Heart left ventricle (tissue), 13 donors: ENCODE data around the gene CLMP.

ENCODE experiments used
- POLR2A ChIP-seq, 2 donors: fragments of 450-650 bp; IDR thresholded peaks; one replicate each; pipeline ENCODE4 v1.6.1; 2017; ENCODE audit warnings: antibody characterized with exemption in 2 of 2, mild to moderate bottlenecking in 2 of 2, moderate library complexity in 2 of 2
- TF ChIP-seq, protein P1 (sequence below), 12 donors: fragments of 200-600 bp; sonication (generic) in 4 of 12; IDR thresholded peaks; one replicate each; pipeline versions ENCODE4 v1.5.0 to v1.8.0; 2018 to 2022; ENCODE audit warnings: antibody characterized with exemption in 12 of 12, mild to moderate bottlenecking in 5 of 12
- donor health status: ischemic (EF 13 %, LVEDD 7.1; RV severe dilation, severe dysfunction).
- donor health status: DM: no; HTN: yes; CAD: no.
- donor health status: DM: no; HTN: no; CAD: no.
- donor health status: ischemic (EF 25% LVEDD 6.9; RV normal size, moderate dysfunction).
- donor health status: ischemic (EF 25% LVEDD 5.7; RV mildly dilated, moderate dysfunction).
- donor health status: ischemic (EF 35%, LVEDD 5.7; RV mildly dilated, moderate dysfunction).
- donor health status: nonischemic (EF 11% LVEDD 7.7; RV severe dilation, severe dysfunction).
- donor health status: DM: yes; HTN: yes; CAD: no.
- donor health status: PGD.
- donor health status: ischemic (EF 29% LVEDD 5.4; RV normal size, mild dysfunction).
- donor health status: nonischemic (EF 23%, LVEDD 6.1; RV moderate dilation, normal function).

DNA sequence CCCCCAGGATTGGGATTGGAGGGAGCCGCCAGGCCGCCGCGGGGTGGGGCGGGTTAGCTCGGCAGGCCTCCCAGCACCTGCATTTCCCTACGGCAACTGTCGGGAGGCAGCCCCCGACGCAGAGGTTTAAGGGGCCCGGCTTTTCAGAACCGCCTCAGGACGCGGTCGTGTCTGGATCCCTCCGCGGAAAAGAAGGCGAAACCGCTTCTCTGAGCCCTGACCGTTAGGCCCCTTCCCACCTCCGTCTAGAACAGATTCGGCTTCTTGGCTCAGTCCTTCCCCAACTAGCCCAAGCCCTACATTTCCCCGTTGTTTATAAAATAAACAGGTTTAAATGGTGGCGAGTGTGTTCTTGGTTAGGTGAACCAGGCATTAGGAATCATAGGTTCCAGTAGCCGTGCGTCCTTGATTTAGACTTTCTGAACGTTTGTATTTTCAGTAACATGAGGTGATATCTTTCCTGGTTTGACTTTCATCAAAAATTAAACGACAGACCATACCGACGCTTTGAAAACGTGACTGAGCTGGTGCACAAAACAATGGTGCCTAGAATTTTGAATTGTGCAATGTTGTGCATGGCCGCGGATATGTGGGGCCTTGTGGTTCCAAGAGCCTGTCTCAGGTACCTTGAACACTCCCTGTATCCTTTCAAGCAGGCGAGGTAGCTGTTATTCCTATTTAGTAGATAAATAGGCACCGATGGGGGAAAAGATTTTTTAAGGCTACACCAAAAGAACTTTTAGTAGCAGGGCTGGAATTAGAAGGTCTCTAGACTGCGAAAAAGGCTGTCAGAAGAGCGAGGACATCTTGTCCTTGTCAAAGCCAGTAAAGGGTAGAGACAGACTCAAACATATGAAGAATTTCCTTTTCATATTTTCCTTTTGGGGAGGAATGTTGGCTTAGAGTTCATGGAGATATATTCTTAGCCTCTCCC lies 131.9 kb downstream of the CLMP start:
- TF ChIP-seq, protein P1, sequence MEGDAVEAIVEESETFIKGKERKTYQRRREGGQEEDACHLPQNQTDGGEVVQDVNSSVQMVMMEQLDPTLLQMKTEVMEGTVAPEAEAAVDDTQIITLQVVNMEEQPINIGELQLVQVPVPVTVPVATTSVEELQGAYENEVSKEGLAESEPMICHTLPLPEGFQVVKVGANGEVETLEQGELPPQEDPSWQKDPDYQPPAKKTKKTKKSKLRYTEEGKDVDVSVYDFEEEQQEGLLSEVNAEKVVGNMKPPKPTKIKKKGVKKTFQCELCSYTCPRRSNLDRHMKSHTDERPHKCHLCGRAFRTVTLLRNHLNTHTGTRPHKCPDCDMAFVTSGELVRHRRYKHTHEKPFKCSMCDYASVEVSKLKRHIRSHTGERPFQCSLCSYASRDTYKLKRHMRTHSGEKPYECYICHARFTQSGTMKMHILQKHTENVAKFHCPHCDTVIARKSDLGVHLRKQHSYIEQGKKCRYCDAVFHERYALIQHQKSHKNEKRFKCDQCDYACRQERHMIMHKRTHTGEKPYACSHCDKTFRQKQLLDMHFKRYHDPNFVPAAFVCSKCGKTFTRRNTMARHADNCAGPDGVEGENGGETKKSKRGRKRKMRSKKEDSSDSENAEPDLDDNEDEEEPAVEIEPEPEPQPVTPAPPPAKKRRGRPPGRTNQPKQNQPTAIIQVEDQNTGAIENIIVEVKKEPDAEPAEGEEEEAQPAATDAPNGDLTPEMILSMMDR (IDR thresholded peaks at IDR 0.05), result no peak
- TF ChIP-seq POLR2A (IDR thresholded peaks at IDR 0.05), result no peak
